Daoy (cell line): Measurements from ENCODE around the gene UBE2S. TPM values are rescaled to one million over a fixed set of nuclear protein-coding genes. Genes with fewer than 3 reads are reported as not detected.
"Not testable (repeated sequence)": the region's sequence is repeated elsewhere in the genome, so short reads cannot be mapped to it uniquely, and the experiment has no call there.

Source experiments
- DNase-seq: peaks from one replicate; pipeline ENCODE4 v3.0.0-alpha.2; 2015; ENCODE audit warnings: low read depth
- total RNA-seq: library from RNA; depleted of rRNA; stranded (reverse); fragments of >200 nt; shearing (Covaris generic); gene quantifications from 2 replicates; pipeline ENCODE4 v1.2.3, GENCODE V29; 2014

UBE2S gene
- total RNA-seq, 1 experiment from 2014 or later = 317 TPM

DNA sequence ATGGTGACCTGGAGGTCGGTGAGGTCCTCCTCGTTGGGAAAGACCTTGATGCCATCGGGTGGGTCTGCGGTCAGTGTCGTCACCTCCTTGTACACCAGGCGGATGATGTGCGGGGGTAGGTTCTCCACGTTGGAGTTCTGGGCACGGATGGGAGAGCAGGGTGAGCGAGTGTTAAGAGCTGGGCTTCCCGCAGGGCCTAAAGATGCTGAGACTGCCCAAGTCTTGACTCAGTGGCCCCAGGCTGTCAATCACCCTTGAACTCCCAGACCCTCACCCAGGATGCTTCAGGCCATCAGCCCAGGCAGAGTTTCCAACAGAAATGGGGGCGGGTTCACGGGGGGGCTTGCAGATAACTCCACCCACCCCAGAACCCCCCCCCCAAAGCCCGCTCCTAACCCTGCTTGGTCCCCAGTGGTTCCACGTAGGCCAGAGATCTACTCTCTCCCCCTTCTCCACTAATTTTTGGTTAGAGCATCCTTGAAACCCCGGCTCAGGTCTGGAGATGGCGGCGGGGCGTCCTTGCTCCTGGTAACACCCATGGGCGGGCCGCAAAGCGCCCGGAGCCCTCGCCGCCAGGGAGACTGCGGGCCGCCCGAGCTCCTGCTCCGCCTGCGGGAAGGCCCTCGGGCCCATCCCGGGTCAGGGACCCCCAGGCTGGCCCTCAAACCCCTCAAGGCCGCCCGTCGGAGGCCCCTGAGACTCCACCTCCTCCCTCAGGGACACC lies 600 bp downstream of the UBE2S start:
- peak; percentile 37 for DNase-seq

DNA sequence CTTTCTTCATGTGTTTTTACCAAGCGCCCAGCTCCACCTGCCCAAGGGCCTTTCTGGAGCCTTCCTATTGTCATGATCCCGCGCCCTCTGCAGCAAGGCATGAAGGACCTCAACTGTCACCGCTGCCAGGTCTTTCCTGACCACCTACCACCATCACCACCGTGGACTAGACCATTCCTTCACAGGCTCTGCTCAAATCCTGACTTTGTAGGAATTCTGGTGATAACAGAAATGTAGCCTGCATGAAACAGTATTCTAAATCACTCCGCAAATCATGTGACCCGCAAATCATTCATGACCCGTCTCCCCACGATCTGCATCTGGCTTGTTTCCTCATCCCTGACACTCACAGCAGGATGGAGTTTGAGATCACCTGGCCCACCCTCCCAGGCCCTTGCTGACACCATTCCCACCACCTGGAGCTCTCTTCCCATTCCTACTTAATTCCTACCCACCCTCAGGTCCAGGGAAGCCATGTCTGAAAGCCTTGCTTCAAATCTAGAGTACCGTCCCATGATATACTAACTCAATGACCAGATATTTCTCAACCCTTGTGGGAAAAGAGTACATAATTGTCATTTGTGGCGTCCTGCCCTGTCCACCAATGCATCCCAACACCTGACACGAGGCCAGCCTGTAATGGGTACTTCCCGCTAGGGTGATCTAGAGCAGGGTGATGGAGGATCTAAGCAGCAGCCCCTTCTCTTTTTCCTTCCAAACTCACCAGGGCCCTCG lies 1.3 kb downstream of the UBE2S start:
- DNase-seq = no peak

DNA sequence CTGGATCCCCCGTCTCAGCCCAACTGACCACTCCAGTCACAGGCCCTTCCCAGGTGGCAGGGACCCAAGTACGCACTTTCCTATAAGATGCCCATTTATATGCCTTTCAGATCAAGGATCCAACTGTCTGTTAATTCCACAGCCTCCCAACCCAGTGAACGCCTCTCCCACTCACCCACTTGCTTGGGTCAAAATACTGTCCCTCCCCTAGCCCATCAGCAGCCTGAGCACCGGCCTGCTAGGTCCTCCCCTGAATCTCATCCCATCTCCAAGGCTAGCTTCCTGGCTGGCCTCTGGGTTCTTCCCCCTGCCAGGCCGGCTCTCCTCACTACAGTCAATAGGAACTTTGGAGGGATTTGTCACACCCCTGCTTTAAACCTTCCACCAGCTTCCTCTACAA lies 1.9 kb downstream of the UBE2S start:
- DNase-seq = no peak

DNA sequence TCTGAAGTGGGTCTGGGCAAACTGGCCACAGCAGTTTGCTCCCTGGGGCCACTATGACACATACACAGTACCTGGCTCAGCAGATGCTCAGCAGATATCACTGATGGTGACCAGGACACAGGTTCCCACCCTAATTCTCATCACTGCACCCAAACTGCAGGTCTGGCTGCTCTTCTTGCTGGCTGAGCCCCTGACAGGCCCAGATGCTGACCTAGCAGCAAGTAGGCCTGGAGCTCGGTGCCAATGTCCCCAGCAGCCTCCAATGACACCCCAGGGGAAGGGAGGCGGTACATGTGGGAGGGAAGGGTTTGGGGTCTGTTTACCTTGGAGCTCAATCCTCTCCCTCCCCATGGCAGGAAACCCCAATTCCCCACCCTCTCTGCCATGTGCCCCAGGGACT lies 5.1 kb downstream of the UBE2S start:
- DNase-seq = no peak

DNA sequence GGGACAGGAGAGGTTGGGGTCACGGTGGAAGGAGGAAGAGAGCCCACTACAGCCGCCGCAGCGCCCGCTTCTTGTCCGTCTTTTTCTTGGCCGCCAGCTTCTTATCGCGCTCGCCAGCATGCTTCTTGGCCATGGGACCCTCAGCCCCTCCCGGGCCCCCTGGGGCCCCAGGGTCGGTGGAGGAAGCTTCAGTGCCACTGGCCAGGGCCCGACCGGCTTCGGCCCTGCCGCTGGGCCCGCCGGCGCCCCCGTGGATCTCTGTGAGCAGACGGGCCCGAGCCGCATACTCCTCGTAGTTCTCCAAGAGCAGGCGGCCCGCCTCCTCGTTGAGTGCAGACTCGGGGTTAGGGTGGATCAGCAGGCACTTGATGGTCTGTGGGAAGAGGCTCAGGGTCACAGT lies 6.2 kb downstream of the UBE2S start:
- DNase-seq = not testable (repeated sequence)

DNA sequence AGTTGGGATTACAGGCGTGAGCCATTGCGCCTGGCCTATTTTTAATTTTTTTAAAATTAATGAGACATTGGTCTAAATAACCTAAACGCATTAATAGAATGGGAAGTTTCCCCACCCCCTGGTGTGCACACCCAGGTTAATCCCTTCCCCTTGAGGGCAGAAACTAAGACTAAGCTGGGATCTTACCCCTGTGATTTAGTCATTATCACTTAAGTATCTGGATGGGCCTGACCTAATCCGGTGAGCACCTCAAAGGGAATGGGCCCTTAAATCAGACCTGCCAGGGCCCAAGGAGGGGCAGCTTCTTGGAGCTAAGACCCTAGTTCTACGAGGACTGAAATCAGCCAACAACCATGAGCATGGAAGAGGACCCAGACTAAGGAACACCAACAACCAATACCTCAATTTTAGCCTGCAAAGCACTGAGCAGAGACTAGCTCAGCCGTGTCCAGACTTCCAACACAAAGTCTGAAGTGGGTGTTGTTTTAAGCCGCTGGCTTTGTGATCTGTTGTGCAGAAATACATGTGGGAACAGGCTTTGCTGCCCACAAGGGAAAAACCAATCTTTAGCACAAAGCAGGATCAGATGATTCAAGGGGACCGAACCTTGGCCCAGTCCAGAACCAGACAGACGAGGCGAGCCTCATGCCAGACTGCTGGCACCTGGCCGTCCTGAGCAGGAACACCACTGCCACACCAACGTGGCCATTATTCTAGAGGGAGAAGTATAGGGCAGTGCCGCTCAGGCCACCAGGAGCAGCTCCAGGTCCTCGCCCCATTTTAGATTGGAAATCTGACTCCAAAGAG lies 7.1 kb downstream of the UBE2S start:
- DNase-seq = no peak

DNA sequence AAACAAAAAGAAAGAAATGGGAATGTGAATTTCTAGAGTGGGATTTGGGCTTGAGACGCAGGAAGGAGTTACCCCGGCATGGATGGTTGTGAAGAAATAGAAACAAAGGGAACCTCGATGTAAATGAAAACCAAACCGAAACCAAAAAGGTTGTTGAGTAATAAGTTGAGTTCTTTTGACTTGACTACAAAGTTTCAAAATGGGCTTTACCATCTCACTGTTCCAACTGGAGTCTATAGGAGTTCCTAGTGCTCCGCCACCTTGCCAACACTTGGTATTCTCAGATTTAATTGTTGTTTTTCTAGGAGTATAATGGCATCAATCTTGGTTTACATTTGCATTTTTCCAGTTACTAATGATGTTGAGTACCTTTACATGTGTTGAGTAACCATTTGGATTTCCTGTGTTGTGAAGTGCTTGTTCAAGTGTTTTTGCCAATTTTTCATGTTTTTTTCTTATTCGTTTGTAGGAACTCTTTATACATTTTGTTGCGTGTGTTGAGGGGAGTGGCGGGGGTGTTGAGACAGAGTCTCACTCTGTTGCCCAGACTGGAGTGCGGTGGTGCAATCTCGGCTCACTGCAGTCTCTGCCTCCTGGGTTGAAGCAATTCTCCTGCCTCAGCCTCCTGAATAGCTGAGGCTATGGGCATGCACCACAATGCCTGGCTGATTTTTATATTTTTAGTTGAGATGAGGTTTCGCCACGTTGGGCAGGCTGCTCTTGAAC lies 9.2 kb downstream of the UBE2S start:
- DNase-seq = no peak

DNA sequence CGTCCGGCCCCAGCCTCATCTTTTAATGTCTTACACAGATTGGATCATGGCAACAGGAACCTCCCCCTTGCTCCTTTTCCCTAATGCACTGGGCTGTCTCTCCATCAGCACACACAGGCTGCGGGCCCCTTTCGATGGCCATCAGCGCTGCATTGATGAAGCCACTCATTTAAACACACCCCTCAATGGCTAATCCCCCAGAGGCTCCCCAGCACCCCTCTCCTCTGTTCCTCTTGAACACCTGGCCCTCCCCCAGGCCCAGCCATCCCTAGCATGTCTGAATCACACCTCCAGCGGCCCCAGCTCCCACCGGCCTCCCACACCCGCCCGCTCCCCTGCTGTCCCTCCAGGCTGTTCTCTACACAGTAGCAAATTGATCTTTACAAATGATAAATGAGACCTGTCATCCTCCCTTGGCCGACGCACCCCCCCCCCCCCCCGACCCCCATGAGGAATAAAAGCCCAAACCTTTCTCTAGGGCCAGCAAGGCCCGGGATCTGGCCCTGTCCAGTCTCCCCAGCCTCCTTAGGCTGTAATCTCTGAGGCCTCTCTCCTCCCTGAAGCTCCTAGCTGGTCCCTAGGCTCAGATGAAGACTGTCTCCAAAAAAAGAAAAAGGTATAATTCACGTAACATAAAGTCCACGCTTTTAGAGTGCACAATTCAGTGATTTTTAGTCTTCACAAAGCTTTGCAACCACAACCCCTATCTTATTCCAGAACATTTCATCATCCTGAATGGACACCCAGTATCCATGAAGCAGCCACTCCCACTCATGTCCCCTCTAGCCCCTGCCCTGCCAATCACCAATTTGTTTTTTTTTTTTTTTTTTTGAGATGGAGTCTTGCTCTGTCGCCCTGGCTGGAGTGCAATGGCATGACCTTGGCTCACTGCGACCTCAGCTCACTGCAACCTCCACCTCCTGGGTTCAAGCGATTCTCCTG lies 14.5 kb downstream of the UBE2S start:
- no peak for DNase-seq

DNA sequence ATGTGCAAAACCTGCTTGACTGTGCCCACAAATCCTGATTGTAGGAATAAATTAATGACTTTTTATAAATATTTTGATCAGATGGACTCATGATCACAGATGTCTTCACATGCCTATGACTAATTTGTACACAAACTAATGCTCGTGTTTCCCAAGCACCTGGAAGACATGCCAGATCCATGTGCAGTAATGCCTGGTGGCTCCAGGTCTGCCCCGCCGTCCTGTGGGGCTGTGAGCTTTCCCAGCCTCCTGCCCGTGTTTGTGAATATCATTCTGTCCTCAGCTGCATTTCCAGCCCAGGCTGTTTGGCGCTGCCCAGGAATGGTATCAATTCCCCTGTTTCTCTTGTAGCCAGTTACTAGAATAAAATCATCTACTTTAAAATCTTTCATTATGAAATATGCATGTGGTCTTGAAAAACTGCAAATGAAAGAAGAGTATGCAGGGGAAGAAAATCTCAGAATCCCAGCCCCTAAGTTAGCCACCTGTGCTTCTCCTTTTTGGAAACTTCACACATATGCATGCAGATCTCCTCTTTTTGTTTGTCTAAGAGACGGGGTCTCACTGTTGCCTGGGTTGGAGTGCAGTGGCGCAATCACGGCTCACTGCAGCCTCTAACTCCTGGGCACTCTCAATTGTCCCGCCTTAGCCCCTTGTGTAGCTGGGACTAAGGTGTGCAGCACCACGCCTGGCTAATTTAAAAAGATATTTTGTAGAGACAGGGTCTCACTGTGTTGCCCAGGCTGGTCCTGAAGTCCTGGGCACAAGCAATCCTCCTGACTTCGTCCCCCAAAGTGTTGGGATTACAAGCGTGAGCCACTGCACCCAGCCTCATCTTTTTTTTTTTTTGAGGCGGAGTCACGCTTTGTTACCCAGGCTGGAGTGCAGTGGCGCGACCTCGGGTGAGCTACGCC lies 15.6 kb downstream of the UBE2S start:
- DNase-seq = peak; percentile 46

DNA sequence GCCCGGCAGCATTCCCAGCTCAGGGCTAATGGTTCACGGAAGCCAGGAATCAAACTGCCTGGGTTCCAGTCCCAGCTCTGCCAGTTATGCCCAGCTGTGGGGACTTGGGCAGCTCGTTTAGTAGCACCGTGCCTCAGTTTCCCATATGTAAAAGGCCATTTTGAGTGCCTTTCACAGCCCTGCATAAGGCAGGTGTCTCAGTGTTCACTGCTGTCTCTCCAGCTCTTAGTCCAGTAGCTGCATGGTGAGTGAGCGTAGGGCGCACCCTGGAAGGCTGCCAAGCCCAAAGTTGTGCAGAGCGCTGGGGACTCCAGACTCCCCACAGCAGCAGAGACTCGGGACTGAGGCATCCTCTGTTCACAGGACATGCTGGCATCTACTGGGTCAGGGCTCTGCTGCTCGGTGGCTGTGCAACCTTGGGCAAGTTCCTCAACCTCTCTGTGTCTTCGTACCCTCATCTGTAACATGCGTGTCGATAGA lies 16.4 kb downstream of the UBE2S start:
- DNase-seq = peak; percentile 34

DNA sequence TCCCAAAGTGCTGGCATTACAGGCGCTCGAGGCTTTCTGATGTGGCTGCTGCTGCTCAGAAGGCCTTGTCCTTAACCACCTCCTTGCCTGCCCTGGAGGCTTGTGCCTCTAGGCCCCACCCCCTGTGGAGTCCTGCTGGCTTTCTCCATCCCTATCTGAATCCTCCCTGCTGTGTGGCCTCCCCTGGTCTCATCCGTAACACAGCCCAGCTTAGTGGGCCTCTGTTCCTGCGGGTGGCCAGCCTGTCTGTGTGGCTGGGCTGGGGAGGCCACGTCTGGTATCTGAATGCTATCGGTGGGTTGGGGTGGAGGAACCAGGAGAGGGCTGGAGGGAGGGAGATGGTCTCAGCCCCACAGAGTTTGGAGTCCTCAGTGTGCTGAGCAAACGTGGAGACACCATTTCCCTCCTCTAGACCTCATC lies 17.1 kb downstream of the UBE2S start:
- DNase-seq = peak; percentile 53

DNA sequence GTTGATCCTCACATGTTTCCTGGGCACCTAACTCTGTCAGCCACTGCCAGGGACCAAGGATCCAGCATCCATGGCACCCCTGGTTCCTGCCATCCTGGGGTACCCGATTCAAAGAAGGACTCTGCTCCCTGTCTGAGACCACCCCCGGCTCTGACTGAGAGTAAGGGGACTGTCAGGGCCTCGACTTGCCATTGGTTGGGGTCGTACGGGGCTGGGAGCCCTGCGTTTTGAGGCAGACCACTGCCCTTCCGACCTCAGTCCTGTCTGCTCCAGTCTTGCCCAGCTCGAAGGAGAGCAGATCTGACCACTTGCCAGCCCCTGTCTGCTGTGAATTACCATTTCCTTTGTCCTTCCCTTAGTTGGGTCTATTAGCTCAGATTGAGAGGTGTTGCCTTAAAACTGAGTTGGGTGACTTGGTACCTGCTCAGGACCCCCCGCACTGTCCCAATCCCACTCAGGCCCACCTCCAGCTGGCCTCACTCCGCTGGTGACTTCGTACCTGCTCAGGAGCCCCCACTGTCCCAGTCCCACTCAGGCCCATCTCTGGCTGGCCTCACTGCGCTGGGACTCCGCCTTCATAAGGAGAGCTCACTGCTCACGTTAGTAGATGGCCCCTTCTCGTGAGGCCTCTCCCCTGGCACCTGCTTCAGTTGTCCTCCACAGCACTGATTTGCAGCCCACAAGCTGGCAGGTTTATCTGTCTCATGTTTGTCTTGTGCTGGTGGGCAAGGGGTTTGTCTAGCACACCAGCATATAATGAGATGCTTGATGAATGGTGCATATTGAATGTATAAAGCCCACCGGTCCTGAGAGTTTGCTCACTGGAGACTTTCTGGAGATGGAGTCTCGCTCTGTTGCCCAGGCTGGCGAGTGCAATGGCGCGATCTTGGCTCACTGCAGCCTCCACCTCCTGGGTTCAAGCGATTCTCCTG lies 17.9 kb downstream of the UBE2S start:
- DNase-seq = no peak

DNA sequence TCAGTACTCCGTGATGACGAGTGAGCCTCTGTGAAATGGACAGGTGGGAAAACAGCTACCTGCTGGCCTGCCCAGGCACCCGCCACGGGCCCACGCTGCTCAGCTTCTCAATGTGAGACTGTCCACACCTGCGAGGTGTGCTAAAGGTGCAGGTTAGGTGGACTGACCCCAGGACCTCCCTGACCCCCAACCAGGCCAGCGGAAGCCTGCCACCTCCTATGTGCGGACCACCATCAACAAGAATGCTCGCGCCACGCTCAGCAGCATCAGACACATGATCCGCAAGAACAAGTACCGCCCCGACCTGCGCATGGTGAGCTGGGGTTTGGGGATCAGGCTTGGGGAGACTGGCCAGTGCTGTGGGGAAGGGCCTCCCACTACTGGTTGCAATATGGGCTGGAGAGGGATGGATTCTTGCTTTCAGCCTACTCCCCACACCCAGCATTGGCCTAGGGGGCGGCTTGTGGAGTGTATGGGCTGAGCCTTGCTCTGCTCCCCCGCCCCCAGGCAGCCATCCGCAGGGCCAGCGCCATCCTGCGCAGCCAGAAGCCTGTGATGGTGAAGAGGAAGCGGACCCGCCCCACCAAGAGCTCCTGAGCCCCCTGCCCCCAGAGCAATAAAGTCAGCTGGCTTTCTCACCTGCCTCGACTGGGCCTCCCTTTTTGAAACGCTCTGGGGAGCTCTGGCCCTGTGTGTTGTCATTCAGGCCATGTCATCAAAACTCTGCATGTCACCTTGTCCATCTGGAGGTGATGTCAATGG lies 19.7 kb downstream of the UBE2S start:
- DNase-seq = no peak

DNA sequence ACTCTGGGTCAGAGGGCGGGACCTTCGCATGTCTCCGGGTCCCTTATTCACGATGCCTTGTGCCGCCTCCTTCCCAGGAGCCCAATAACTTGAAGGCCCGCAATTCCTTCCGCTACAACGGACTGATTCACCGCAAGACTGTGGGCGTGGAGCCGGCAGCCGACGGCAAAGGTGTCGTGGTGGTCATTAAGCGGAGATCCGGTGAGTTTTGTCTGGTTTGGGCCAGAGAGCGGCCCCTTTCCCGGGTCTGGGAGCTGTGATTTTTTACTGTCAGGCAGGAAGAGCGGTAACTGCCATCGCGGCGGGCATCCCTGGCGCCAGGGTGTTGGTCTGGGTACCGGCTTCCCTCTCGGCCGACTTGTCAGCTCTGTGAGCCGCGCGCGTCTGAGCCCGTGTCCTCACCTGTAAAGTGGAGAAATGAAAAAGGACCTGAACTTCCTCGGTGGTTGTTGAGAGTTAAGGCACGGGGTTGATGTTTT lies 21.1 kb downstream of the UBE2S start:
- DNase-seq = no peak

DNA sequence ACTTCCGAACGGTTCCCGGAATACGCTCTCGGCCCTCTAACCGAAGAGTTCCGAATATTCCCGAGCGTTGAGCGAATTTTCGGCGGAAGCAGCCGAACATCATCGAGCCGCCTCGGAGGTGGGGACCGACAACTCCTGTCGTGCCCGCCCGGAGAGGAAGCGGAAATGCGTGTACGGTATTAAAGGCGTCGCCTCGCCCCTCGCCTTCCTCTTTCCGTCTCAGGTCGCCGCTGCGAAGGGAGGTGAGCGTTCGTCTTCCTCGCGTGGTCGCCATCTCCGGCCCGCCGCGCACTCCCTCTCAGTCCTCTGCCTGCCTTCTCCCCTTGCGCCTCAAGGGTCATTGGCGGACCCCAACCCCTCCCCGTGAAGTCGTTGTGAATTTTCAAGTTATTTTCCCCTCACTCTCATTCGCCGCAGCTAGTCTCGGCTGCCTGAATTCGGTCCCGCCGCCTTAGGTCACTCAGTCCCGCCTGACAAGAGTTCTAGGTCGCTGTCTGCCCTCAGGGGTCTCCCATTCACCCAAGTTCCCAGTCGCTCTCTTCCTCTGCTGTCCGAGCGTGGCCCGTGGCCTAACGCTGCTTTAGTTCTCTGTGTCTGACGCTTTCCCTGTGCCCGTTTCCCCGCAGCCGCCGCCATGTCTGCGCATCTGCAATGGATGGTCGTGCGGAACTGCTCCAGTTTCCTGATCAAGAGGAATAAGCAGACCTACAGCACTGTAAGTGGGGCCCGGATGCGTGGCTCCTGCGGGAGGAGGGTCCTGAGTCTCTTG lies 21.7 kb downstream of the UBE2S start, which contains the start of gene RPL28:
RPL28 (plus strand) TSS at position 209 of the 769 bp plus-strand sequence; CDS start at position 635, 426 bp downstream.
- peak; percentile 99 for DNase-seq

DNA sequence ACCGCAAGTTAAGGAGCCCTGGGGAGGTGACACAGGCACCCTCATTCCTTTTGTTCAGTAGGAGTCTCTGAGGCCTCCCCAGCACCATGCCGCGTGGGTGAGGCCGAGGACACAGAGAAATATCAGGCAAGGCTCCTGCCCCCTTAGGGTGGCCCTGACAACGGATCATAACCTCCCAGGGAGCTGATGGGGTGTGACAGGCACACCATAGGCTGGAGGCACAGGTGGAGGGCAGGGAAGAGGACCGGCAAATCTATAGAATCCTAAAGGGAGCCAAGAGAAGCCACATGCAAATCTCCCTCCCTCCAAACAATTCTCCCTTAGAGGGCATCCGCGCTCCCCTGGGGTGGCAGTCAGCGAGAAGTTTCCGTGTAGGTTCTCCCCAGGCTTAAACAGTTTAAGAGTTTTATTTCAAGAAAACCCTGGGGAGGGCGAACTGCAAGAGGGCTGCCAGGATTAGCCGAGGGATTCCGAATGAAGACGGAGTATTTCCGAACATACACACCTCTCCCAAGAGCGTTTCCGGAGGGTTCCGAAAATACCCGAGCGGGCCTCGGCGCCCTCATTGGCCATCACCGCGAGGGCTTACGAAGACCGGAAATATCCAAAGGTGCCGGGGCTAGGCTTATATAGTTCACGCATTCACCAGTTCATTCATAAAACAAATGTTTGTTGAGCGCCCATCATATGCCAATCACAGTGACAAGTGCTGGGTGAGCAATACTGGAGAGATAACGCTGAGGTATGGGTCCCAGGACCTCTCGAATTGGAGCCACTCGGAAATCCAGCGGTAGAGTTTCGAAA lies 22.5 kb downstream of the UBE2S start:
- DNase-seq = peak; percentile 97
